GM19328 (cell line): Measurements from ENCODE around the gene CDKN1B.
A peak's percentile ranks its signal among the peaks of the same experiment; 100 is the strongest.
"Not testable (repeated sequence)": the region's sequence is repeated elsewhere in the genome, so short reads cannot be mapped to it uniquely, and the experiment has no call there.

Source experiments
- ATAC-seq: cut with Tn5 transposase; IDR thresholded peaks from one replicate; pipeline ENCODE4 v1.9.1; 2021; ENCODE audit warnings: mild to moderate bottlenecking, moderate library complexity; ENCODE audit not compliant: unreplicated experiment

Gene CDKN1B

DNA sequence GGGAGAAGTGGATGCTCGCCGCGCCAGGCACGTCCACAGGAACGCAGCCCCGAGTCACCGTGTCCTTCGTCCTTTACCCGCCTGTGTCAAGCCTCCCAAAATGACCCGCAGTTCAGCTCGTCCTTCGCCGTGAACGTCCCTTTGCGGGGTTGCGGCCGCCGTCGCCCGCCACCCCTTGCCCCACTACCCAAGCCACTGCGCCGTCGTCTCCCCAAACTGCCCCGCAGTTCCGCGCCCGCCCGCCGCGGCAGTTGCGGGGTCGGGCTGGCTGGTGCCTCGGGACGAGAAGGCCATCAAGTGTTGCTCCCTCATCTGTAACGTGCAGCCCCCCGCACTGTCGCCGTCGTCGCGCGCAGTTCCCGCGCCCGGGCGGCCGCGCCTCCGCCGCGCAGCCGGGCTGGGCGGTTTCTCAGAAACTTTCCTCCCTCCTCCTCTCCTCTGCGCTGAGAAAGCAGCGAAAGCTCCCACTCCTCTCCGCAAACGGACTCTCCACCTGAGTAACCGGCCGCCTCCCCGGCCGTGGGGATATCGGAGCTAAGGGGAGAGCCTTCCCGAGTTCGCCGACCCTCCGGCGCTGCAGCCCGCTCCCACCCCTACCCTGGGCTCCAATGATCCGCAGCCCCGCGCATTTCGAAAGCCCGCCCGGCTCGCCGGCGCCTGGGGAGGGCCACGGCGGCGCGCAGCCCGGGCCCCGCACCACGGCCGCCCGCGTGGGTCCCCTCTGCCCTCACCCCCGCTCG is 6.7 kb downstream of the CDKN1B start:
- ATAC-seq = no peak

DNA sequence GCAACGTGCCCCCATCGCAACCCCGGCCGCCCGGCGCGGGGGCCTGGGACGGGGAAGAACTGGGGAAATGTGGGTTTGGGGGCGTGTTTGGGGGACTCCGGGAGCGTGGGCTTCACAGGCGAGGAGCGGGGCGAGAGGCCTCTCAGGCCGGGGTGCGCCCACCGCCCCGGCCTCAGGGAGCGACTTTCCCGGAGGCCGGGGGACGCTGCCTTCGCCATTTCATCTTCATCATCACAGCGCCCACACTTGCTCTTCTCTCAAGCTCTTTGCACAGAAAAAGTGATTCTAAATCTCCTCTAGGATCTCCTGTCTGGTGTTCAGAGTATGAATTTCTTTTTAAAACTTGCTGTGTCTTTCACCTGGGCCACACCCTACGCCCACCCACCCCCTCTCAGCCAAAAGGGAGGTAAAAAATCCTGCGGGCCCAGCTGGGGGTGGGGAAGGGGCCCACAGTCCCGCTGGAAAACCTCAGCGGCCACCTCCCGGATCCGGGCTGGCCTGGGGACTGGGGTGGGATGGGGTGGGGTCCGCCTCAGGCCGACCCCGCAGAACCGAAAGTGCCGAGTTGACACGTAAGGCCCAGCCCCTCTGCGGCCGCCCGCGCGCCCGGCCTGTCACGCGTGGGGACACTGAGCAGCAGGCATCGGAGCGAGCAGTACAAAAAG is 7.4 kb downstream of the CDKN1B start:
- peak; percentile 10 for ATAC-seq

DNA sequence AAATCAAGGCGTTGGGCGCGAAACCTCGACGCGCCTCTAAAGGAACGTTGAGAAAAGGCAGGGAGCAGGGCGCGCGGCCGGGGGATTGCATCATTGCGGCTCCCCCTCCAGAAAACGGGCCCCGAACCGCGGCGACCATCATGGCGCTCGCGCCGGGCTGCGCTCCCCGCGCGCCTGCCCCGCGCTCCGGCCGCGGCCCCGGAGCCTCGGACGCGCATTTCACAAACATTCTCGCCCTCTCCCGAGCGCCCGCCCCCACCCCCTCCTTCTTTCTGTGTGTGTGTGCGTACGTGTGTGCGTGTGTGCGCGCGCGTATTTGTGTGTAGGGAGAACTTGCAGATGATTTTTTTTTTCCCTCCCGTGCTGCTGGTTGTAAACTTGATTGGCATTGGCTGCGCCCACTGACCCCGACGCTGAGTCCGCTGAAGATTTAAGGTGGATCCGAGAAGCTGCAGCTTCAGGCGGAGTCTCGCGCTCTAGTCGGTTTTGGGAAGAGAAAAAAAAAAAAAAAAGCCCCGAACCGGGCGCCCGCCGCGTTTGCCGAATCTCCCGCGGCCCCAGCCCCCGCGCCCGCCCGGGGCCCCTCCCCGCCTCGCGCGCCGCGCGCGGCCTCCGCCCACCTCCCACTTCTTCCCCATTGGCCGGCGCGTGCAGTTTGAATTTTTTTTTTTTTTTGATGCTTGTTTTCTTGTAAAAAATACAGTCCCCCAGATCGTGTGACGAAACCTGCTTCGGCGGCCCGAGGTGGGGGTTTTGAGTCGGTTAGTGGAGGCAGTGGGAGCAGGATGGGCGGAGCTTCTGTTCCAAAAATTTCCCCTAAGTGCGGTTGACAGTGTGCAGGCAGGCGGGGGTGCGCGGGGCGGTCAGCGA is 8.2 kb downstream of the CDKN1B start:
- ATAC-seq = peak; percentile 51

DNA sequence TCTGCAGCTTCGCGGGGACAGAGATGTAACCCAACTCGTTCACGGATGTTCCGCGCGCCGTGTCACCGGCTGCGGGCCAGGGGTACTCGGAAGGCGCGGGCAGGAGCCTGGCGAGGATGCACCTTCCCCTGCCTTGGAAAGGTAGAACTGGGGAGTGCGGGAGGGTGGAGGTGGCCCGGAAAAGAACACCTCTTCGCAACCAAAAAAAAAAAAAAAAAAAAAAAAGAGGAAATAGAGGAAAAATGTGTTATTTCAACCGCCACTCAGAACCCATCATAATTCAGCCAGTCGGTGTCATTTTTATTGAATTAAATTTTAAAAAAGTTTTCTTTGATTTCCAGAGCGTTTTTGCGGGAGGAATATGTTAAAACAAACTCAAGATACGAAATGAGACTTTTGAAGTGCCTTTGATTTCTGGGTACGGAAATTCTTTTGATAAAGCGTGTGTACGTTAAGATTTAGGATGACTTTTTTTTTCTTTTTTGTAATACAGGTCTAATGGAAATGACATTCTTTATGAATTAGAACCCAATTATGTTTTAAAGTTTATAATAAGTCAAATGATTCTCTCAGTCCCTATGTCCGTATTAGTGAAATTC is 8.9 kb downstream of the CDKN1B start:
- no peak for ATAC-seq

DNA sequence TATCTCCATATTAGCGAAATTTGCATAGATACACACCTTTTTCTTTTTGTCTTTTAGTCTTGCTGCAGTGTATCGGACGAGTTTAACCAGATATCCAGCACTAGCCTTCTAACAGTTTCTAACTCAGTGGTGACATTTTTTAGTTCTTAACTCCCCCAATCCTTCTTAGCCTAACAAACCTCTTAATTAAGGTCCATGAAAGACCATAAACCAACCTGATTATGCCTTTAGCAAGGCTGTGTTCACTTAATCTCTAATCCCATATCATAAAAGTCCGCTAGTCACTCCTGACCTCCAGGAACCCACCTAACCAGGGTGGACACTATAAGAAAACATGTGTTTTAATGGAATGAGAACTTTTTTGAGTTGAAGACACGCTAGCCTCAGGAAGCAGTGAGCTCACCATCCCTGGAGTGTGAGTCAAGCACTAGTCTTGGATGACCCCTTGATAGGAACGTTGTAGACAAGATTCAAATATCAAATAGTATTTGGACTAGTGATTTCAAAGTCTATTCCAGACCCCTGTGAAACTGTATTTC is 9.5 kb downstream of the CDKN1B start:
- no peak for ATAC-seq

DNA sequence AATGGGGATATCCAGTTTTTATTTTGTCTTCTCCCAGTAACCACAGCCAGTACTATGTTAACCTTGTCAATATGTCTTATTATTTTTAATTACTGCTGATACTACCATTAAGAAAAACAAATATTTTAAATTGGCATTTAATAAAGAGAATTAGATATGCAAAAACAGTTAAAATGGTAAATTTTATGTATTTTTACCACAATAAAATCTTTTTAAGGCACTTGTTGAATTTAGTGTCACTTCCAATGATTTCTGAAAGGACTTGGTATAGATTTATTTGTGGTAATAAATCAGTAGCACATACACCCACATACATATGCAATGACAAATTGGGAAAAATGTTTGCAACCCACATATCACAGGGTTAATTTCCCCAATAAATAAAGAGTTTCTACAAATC is 14.0 kb downstream of the CDKN1B start:
- ATAC-seq = no peak

DNA sequence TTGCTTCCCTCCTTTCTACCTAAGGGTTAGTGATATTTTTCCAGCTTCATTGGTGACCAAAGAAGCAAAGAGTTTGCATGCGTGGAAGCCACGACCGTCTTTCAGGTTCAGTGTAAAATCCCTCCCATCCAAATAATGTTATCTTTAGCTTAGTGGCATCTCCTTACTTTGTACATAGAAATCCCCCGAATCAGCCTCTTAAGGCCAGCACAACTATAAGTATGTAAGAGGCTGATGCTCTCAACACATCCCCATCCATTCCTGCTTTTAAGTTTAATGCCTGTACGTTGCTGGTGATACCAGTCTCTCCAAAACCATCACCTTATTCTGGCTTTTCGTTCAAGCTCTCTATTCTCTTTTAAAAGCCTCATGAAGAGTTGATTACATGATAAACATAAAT is 14.6 kb downstream of the CDKN1B start:
- no peak for ATAC-seq

DNA sequence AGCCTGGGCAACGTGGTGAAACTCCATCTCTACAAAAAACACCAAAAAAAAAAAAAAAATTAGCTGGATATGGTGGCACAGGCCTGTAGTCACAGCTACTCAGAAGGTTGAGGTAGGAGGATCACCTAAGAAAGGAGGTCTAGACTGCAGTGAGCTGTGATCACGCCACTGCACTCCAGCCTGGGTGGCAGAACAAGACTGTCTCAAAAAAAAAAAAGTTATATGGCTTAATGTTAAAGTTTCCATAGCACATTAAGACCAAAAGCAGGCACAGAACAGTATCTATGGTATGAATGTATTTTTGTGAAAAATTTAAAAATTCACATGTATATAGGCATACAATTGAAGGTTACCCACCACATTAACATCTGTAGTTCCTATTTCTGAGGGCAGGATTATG is 15.9 kb downstream of the CDKN1B start:
- no peak for ATAC-seq

DNA sequence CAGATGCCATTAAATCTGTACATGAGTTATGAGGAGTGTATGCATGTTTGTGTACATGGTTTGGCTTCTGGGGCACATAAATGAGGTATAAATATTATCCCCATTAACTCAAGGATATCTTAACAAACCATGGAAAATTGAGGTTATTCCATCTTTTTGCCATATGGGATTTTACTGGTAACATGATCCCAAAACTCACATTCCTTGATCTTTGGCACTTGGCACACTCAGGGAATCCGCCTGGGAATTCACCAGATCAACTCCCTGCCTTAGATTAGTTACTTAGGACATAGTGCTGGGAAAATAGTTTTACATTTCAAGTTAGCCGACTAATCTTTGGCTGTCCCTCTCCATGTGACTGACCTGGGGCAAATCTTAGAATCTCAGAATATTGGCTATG is 16.9 kb downstream of the CDKN1B start:
- ATAC-seq = no peak

DNA sequence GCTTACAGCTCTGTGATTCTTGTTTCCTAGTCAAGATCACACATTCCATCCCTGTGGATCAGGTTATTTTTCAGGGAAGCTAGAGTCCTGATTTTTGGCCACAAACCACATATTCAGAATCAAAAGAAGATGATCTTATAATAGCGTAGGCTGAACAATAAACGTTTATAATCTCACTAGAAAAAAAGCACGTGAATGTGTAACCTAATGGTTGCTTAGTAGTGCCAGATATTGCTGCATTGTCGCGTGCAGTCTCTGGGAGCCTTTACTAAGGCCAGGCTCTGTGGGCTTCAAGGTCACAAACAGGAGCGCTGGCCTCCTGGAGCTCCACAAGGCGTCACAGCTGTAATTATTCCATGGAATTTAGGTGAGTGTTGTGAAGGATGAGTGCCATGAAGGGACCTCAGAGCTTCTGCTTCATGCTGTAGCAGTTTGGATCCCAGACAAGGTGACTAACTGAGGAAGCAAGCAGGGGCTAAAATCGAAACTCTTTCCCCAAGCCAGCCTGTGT is 17.4 kb downstream of the CDKN1B start:
- no peak for ATAC-seq

DNA sequence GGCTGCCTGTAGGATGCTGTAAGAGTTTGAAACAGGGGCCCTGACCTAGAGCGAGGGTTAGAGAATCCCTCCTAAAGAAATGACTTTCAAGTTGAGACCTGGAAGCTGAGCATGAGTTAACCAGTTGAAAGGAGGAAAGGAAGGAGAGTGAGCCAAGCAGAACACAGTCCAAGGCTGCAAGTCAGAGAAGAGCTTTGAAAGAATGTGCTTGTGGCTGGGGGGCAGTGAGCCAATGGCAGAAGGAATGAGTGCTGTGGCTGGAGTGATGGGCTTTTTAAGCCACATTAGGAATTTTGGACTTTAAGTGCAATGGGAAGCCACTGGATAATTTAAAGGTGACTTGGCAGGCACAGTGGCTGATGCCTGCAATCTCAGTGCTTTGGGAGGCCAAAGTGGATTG is 18.1 kb downstream of the CDKN1B start:
- ATAC-seq = no peak

DNA sequence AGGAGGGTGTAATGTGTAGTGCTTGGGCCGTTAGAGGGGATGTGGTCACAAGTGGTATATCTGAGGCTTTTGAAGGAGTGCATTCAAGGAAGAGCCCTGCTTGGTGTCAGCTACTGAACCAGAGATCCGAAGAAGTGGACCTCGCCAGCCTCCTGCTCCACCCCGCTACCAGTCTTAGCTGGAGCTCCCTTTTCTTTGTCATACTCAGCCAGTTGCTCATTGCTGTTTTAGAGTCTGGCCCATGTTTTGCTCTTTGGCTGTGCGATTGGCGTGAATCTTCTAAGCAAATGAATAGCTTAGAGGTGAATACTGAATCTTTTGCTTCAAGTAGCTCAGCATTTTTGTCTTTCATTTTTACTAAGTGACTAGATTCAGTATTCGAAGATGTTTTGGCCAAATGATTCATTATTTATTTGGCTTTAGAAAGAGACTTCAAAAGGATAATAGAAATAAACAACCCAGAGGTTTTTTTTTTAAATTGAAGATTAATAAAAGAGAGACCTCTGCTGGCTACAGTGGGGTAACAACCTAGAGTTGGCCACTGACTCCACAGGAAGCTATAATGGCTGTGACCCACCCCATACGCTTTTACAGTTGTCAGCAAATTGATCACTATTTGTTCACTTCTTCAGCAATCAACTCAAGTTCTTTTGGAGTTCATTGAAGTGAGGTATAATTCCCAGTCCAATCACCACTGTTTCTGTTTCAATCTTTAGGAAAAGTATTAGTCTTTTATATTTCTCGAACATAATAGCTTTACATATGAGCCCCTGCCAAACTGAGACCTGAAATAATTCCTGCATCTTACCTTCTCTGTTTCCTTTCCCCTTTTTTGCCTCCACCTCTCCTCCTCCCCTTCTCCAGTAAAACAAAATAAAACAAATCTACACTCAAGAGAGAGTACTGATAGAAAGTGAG is 19.9 kb downstream of the CDKN1B start:
- peak; percentile 69 for ATAC-seq

DNA sequence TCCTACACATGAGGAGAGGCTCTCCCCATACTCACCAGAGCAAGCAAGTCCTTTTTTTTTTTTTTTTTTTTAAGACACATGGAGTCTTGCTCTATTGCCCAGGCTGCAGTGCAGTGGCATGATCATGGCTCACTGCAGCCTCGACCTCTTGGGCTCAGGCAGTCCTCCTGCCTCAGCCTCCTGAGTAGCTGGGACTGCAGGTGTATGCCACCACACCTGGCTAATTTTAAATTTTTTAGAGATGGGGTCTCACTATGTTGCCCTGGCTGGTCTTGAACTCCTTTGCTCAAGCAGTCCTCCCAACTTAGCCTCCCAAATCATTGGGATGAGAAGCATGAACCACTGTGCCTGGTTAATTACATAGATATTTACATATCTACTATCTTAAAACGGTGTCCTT is 21.0 kb downstream of the CDKN1B start:
- not testable (repeated sequence) for ATAC-seq

DNA sequence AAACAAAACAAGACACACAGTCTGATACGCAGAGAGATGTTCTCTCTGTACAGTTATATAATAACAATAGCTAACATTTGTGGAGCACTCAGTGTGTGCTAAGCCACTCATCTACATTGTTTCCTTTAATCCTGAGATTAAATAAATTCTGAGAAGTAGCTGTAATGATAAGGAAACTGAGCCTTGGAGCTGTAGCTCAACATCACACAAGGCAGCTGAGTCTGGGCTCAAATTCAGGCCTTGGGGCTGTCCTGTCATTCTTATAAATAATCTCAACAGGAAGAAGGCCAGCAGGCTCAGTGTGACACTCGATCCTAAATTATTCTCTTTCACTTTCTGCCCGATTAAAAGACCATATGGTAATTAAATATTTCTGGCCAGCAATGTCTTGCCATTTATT is 24.5 kb downstream of the CDKN1B start:
- no peak for ATAC-seq

DNA sequence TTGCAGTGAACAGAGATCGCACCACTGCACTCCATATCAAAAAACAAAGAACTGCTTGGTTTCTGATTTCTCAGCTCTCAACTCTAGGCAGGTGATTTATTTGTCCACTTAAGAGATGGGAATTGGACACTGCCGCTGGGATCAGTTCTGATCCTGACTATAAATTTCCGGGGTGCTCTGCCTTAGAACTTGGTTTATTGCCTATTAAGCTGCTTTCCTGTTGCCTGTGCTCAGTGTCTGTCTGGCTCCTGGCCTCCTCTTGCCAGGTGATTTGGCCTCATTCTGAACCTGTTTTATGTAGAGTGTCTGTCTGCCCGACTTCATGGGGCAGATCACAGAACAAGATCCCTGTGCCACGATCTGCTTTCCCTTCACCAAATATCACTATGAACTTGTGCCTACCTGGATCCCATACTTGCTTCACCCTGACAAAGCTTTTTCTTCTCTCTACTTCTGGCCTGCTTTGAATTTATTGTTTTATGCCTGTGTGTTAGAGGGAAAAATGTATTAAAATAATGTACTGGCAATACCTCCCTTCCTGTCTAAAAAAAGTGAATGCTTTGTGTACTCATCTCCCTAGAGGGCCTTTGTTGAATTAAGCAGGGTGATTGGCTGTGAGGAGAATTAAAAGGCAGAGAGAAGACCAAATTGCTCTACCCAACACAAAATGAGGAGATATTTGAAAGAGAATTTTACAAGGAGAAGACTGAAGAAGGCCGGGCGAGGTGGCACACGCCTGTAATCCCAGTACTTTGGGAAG is 27.6 kb downstream of the CDKN1B start:
- no peak for ATAC-seq

DNA sequence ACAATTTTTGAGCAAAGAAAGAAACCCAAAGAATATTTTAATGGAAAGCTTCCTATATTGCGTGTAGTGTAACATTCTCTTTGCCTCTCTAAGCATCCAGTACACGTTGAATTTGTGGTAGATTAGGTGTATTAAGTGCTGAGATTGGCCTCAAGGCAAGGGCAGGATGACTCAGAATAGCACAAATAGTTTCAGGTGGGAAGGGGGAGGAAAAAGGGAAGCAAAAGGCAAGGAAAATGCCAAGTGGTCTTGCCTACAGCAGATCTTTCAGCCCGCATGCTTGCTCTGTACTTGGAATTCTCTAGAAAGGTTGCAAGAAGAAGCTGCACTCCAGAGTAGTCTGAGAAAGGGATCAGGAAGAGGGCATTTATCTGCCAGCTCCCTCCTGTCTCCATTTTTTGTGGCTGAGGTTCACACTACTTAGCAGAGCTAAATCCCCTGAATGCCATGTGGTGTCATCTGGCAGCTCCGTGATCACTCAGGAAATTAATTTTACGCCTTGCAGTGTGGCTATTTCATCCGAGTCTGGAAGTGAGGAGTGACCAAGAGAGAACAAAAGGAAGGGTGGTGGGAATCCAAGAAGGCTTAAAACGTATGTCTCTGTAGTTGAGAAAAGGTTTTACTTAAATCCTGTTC is 28.5 kb downstream of the CDKN1B start:
- ATAC-seq = no peak

DNA sequence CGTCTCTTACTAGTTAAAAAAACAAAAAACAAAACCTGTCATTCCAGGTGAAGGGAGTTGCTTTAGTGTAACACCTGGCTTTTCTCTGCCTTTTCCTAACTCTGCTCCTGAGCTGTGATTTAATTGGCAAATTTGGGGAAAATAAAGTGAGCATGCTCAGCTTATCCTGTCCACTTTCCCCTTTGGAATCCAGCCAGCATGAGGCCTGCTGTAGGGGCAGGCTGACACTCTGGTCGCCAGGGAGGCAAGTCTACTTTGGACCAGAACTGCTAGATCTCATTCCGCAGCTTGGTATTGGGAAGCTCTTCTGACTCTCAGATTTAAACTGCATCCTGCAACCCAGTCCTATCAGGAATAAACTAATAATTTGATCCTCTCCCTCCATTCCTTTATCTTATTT is 30.1 kb downstream of the CDKN1B start:
- ATAC-seq = no peak

DNA sequence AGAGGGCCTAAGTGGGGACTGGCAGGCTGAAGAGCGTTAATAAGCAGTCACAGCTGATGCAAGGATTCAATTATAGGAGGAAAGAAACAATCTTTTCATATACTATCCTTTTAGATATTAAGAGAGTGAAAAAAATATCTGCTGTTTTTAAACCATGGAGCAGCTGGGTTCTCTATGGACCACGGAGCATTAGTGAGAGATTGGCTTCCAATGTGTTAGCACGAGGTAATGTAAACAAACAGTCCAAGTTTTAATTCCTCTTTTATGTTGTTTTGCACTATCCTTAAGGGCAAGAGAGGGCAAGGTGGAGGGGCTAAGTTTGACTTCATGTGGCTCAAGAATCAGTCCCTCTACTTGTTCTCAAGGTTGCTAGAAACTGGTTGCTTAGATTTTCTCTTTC is 30.9 kb downstream of the CDKN1B start:
- ATAC-seq = no peak

DNA sequence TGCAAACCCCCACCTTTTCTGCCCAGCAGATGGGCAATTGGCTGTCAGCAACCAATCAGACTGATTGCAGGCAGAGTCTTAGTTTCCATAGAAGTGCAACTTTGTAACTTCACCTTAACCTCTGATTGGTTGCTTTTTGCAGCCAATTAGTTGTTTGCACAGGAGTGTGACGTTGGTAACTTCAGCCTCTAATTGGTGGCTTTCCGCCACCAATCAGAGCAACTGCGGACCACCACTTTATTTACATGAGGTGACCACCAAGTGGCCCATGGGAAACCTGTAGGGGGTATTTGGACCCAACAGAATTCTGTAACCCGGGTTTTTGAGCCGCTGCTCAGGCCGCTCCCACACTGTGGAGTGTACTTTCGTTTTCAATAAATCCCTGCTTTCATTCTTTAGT is 32.3 kb downstream of the CDKN1B start:
- no peak for ATAC-seq
